ENCODE data around the gene EAF1.

EAF1 gene

DNA sequence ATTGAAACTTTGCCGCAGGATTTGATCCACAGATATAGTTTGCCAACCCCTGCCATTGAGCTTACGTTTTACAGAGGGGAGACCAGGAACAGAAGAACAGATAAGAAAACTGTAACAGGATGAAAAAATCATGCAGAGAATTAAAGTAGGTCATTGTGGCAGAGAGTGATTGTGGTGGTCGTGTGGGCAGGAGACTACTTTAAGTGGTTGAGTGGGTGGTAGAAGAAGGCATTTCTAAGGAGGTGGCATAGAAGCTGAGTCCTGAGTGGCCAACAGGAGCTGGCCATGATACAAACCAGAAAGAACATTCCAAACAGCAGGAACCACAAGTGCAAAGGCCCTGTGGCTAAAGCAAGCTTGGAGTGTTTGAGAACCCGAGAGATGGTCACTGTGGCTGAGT lies 59.6 kb downstream of the EAF1 start:
- no peak for DNase-seq

- no peak for DNase-seq
Observed at GRCh38 chr3:15488002-15488401, 60.6 kb downstream of the EAF1 start.

DNA sequence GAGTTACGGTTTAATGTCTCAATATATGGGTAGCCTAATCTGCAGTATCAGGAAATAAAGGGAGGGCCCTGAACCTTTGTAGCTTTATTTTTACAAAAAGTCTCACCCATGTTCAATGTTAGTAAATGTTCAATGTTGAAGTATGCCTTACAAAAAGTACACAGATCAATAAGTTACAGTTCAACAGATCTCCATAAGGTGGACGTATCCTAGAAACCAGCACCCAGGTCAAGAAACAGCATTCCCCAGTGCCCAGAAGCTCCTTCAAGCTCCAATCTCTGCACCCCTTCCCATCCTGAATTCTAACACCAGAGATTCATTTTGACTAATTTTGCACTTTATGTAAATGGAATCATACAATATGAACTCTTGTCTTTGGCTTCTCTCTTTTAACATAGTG lies 62.8 kb downstream of the EAF1 start:
- no peak for DNase-seq

GRCh38 chr3:15491143-15491542 lies 63.7 kb downstream of the EAF1 start:
- no peak for DNase-seq

Measured in islet precursor cell (in vitro differentiated cells).